Measurements from ENCODE around the gene FNBP1. TPM values are rescaled to one million over a fixed set of nuclear protein-coding genes. Genes with fewer than 3 reads are reported as not detected.
"Not testable (repeated sequence)": the region's sequence is repeated elsewhere in the genome, so short reads cannot be mapped to it uniquely, and the experiment has no call there.

Gene FNBP1
- total RNA-seq, 1 experiment from 2014 or later, result 16.8 TPM

DNA sequence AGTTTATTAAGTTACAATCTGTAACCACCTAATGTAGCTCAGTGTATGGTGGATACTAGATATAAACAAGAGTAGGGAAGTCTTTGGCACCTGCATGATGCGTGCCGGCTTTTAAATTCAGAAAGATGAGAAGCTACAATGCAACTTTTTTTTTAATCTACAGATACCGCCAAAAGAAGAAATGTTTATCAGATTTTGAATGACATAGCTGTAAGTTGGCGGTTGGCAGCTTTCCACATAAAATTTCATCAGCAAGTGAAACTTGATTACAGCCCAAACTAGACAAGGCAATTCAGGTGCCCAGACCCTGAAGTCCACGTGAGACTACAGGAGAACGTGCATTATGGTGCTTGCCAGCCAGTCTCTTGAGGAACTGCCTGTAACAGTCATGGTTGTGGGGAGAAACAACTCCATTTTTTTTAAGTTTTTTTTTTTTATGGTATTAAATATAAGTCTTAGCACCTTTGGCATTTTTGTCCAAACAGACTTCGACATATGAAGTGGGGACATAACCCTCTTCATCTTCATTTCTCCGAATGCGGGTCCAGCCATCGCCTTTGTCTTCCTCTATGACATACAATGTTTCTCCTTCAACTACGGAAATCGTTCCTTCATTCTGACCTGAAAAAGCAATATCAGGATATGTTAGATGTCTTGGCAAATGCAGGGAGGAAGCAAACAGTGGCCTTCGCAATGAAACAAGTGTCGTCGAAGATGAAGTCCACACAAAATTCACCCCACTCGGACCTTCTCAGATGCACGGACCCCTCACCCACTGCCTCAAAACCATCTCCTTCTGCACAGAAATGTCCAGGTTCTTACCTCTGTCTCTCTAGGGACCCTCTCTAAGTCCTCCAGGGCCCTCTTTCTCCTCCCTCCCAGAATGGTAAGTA, 147.4 kb downstream of the FNBP1 start:
- DNase-seq (ENCODE audit: low read depth), result no peak

DNA sequence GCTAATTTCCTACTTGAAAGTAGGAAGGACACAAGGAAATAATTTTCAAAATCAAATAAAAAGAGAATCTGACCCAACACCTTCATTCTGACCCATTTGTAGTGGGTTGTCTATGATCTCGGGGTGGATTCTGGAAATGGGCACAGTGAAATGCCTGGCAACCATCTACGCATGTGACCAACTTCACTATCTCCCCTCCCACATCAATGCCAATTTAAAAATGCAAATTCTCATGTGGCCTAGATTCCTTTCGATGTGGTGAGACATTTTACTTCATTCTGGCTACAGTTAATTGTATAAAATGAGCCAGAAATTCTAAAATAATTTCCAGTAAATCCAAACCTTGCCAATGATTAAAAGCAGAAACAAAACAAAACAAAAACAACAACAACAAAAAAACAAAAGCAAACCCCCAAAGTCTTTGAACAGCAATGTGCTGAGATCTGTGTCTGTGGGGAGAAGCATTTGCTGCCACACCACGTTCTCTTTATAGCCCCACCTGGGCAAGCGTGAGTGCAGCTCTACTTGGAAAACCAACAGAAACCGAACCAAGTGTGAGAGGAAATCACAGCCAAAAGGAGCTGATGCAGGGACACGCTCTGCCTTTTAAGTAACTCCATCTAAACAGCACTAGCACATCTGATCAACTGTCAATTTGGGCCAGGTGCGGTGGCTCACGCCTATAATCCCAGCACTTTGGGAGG, 148.7 kb downstream of the FNBP1 start:
- DNase-seq (ENCODE audit: low read depth), result no peak

DNA sequence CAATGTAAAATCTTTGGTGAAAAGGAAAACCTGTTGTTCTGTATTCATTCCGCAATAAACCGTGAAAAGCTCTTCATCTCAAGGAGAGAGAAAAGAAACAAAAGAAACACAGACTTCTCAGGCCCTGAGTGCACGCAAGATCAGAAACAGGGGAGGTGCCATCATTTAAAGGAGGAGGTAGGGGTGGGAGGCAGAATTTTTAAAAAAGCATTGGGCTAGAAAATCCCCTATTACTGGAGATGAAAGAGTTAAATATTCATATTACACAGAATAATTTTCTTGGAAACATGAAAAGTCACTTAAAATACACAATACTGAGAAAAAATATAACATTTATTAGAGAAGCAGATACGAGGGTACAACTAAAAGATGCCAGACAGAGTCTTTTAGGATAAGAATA, 151.4 kb downstream of the FNBP1 start:
- DNase-seq (ENCODE audit: low read depth), result no peak

DNA sequence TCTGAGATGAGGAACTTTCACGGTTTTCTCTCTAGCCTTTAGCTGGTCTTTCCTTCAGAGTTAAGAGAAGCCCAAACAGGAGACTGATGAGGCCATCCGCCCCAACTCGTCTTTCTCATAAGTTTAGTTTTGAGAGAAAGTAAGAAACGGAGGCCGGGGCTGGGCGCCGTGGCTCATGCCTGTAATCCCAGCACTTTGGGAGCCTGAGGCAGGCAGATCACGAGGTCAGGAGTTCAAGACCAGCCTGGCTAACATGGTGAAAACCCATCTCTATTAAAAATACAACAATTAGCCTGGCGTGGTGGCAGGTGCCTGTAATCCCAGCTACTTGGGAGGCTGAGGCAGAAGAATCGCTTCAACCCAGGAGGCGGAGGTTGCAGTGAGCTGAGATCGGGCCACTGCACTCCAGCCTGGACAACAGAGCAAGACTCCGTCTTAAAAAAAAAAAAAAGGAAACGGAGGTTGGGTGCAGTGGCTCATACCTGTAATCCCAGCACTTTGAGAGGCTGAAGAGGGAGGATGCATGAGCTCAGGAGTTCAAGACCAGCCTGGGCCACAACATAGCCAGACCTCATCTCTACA, 152.2 kb downstream of the FNBP1 start:
- not testable (repeated sequence) for DNase-seq (ENCODE audit: low read depth)

DNA sequence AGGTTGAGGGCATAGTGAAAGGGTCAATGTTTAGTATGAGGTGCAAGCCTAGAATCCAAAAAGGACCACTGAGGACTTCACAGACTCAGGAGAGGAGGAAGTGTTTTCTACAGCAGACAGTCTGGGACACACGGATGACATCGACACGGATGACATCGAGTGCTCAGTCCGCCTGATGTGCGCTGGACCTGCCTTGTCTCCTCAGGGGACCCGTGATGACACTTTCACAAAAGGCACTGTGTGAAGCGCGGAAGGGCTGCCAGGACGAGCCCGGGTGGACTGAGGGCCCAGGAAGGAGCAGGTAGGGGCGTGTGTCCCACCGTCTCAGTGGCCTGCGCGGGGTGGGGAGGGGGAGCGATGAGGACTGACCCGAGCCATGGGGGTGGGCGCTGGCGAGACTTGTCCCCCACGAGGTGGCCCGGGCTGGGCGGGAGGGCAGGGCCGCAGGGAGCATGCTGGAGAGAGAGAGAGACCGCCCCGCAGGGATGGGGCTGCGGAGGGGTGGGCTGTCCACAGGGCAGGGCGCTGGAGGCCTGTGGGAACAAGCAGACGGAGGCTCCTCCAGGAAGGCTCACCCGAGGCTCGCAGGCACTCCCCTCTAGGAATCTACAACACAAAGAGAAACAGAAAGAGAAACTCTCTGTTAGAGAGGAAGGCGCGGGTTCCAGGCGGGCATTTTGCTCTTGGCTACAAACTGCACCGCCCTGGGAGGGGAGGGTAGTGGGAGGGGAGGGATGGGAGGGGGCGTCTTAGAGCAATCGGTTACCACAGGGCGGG, 152.9 kb downstream of the FNBP1 start:
- DNase-seq (ENCODE audit: low read depth), result no peak

DNA sequence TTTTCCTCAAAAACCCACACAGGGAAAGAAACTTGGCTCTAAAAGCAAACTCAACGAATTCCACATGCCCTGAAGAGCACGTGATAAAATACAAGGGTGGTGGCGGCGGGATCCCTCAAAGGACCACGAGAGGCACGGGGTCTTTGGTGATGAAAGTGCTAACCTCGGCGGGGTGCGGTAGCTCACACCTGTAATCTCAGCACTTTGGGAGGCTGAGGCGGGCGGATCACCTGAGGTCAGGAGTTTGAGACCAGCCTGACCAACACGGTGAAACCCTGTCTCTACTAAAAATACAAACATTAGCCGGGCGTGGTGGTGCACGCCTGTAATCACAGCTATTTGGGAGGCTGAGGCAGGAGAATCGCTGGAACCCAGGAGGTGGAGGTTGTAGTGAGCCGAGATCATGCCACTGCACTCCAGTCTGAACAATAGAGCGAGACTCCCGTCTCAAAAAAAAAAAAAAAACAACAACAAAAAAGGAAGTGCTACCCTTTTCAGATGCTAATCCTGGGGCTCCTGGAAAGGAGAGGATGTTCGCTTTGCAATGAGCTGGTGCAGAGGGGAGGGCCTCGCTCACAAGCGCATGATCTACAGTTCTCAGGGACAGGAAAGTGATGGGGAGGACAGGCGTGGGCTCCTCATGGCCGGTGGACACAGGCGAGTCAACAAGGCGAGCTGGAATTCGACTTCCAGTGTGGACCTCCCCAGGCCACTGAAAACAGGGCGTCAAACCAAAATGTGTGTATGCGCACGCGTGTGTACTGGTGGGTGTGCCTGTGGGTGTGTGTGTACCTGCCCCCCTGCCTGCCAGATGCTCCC, 153.7 kb downstream of the FNBP1 start:
- DNase-seq (ENCODE audit: low read depth), result no peak

DNA sequence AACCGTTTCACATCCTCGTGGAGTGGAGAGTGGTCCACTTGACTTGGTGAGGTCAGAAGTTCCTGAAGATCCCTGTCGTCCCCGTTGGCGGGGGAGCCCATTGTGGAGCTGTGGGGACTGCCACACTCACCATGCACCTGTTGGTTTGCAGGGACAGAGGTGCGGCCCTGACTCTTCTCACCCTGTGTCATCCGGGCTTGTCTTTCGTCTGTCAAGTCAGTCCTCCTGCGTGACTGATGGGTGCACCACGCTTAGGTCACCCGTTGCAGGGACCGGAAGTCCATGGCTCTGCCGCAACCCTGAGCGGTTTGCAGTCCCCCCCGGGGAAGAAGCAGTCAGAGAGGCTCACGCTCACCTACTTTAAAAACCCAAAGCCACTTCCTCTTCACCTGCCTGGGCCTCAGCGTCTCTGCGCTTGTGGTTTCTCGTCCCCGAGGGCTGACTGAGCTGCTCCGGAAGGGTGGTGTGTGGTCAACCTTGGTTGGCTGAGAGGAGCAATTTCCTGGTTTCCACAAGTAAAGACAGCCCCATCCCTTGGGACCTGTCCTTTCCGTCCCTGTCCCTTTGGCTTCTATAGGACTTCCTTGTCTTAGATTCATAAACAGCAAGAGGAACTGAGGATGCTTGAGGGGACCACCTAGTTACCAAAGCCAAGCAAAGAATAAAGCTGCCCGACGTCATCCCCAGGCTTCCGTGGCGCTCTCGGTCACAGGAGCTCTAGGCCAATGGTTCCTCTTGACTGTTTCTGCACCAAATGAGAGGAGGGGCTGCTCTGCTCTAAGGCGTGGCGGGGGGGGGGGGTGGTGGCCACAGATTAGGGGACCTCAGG, 154.5 kb downstream of the FNBP1 start:
- DNase-seq (ENCODE audit: low read depth), result no peak

DNA sequence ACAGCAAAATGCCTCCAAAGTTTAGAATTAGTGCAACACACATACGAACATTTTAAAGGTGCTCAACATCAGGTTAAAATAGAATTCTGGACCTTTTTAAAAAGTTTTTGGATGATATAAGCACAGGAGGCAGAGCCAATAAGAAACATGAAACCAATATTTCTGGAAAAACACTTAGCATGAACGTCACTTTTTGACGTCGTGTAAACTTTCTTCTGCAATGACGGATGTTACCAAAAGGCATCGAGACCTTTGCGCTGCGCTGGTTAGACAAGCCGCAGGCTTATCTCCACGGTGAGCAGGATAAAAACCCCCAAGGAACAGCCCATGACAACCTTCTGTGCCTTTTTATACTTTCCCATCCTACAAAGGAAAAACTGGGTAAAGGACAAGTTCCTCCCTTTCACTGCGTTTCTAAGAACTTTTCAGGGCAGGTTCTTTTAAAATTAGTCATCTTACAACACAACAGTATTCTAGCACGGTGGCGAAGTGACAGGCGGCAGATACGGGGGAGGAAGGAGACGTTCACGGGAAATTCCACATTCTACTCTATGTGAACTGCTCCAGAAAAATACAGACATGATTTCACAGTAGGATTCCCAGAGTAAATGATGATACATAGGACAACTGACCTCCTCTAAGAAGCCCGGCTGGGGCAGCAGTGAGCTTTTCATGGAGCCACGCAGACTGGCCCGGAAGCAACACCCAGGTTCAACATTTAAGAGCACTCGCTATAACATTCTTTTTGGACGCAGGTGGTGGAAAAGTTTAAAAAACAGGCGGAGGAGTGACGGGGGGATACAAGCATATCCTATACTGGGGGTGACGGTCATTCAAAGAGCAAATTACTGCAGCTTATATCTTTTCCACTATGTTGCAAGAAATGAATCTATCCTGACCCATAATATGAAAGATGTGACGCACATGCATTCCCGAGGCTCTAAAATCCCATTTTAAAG, 155.4 kb downstream of the FNBP1 start:
- DNase-seq (ENCODE audit: low read depth), result peak; percentile 46

DNA sequence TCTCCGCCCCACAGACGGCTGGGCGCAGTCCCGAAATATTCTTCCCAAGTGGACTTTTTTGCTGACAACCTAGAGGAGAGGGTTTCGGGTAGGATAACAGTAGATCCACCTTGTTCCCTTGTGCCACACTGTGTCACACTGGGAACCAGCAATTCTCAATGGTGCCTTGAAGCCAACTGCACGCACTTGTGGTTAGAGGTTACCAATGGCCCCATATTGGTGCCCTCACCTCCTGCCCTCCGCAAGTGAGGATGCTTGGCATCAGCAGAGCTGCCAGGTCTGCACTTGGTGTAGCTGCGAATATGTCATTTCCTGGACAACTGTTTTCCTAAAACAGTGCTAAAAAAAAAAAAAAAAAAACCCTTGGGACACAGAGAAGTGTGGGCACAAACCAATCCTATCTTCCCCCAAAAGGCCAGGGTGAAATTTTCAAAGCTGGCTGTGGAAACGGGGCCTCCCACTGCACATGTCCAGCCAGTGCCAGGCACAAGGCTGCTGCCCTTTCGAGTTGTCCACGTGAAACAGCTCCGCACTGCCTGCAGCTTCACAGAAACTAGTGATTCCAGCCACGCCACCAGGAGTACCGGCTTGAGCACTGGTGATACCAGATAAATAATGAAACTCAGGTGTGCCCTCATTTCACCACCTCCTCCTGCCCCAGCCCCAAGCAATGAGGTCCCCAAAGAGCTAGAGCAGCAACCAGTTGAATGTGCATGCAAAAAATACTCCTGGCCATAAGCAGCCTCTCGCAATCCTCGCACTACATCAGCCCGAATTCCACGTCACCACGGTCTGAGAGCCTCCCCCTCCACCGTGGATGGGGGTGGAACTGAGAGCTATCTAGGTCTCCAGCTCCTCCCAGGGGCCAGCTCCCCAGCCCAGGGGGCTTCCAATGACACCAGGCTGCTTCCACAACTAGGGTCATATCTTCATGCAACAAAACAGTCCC, 156.5 kb downstream of the FNBP1 start:
- no peak for DNase-seq (ENCODE audit: low read depth)

DNA sequence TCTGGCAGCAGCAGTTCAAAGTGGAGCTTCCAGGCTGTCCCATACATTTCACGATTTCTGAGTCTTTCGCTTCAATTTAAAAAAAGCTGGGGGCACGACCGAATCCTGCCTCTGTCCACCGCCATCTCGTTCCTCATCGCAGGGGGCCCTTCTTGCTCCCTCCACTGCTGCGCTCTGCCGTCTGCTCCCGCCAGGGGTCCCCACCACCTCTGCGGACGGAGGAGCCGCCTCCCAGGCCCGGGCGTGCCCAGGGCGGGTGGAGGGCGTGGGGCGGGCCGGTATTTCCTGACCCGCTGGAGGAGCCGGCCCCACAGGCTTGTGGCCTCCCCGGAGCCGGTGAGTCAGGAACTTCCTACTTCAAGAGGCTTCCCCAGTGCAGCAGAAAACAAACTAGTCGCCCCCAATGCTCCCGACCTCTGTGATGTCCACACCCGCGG, 157.3 kb downstream of the FNBP1 start:
- peak; percentile 85 for DNase-seq (ENCODE audit: low read depth)

DNA sequence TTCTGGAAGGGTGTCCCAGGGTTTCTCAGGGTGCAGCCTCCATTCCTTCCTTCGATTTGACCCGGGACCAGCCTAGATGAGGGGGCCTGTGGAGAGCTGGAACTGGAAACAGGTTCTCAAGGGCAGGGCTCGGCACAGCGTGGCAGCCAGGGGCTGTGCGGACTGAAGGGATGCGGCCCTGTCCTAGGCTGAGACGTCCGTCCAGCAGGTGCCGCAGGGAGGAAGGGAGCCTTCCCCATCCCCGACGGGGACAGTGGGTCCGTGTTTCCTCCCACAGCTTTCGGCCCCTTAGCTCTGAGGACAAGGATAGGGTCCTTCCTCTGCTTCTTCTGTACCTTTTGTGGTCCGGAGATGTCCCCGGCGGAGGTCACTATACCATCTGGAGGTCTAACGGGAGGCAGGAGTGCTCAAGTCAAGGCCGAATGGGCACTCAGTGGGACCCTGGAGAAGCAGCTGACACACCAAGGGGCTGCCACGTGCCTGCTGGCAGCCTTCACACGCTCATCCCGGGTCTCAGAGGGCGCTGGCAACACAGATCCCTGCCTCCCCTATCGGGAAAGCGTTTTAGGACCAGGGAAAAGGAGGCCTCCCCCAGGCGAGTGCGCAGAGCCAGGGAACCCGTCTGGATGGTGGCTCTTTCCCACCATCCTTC, 157.8 kb downstream of the FNBP1 start:
- DNase-seq (ENCODE audit: low read depth), result no peak

DNA sequence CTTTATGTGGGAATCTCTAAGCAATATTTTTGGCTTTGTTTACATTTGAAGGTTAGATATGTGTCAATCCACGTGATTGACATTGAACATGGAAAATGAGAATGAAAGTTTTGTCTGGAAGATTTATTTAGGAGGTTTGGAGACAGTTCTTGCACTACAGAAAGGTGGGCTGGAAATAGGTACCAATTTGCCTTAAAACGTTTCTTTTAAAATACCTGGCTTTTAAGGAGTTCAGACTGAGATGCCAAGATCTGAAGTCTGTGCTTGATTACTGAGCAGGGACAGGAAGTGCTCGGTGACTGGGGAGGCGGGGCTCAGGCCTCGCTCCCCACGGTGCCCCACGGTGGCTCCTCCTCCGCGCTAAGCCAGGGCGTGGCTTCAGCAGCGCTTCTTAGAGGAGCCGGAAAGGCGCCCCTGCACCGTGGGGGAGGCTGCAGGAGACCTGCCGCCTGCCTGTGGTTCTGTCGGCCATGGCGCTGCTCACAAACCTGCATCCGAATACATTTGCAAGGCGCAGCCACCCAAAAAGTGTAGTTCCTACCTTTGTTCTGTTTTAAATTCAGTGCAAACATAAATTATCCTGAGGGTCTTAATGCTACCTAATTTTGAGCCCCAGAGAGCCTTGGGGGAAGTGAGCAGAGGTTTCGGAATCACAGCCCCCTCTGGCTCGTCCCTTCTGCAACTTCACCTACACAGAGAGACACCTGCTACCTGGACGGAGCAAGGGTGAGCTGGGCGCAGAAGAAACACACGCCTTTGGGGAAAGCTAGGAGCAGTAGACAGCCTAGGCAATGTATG, 158.6 kb downstream of the FNBP1 start:
- DNase-seq (ENCODE audit: low read depth), result peak; percentile 48

DNA sequence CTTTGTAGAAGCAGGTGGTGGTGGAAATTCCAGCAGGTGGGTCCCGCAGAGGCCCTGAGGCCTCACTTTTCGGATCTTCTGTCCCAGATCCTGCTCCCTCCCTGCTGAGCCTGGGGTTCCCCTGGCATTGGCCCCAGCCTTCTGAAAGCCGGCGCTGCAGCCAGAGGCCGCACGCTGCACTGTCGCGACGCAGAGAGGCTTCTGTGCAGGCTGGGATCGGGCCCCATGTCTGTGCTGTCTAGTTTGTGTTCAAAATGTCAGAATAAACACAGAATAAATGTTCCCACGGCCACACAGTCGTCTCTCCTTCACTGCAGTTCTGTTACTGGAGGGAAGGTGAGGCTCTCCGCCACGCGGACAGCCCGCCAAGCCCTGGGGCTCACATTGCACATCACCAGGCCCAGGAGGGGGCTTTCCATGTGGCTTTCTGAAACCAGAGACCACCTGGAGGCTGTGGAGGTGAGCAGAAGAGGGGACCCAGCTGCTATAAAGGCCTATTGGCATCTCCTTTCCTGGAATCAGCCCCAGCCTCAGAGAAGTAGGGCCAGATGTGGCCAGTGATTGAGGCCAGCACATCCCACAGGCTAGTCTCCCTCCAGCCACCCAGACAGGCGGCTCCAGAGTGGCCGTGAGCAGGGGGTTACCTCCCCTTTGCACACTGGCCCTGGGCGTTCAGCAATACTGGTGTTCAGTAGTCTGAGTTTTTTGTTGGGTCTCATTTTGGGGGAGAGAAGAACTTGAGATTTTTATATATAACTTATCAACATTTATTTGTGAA, 161.3 kb downstream of the FNBP1 start:
- DNase-seq (ENCODE audit: low read depth), result no peak

DNA sequence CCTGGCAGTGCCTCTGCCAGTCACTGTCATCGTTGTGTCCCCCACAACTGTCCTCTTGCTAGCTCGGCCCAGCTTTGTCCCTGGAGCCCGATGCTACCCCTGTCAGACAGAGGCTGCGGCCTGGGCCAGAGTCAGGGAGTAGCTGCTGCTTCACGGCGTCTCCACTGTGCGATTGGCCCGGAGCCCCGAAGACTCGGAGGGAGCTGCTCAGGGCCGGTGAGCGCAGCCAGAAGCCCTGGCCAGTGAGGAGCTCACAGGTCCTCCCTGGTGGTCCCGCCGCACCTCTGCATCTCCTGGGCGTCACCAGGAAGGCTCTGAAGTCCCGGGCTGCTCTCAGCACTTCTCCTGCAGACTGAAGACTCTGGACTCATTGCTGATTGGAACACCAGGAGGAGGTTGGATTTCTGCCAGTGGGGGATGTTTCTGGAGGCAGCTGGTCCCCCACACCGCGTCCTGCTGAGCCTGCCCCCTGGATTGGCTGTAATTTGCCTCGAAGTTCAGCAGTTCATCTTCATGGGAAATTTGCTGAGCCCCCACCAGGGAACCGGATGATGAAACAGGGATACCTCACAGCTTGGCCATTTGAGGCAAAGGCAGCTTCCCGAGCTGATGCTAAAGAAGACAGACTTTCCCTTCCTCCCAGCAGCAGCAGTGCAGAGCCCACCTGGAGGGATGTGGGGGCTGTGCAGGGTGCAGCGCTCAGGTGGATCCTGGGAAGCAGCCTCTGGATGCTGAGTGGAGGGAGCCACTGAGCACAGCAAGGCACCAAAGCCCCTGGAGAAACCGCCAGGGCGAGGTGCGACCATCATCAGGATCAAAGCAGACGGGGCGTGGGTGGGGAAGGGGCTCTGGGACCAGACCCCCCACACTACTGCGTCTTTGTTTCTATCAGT, 162.1 kb downstream of the FNBP1 start:
- no peak for DNase-seq (ENCODE audit: low read depth)

Measured in LHCN-M2 (cell line).